Measurements from ENCODE around the gene ING3. TPM values are rescaled to one million over a fixed set of nuclear protein-coding genes. Genes with fewer than 3 reads are reported as not detected.

The ING3 gene
- total and polyA plus RNA-seq, 9 of the 15 experiments (the other 6 are each of a cell fraction or from before 2014, with no cell fraction given), result 22.8 to 233 (median 50.4) TPM

DNA sequence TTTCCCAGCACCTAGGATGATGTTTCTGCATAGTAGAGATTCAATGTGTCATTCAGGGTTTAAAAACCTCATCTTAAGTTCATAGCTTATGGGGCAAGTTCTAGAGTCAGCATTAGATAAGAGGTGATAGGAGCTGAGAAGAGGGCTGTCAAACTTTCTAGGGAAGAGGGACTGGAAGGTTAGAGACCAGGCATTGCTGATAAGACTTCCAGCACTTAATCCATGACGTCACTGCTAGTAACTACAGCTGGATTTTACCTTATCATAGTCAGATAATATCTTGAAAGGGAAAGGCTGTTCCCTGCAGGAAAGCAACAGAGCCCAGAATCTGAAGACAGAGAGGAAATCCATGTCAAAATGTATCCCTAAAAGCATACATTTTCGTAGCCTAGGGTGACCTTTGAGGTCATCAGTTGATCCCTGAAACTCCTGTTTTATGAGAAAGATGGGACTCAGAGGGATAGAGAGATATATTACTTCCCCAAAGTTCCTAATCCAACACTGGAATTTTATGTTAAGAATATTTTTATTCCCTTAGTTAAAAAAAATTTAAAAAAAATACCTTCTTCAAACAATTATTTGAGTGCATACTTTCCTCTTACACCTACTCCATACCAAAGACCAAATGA, 34.7 kb downstream of the ING3 start (continued):
- TF ChIP-seq, protein P1, sequence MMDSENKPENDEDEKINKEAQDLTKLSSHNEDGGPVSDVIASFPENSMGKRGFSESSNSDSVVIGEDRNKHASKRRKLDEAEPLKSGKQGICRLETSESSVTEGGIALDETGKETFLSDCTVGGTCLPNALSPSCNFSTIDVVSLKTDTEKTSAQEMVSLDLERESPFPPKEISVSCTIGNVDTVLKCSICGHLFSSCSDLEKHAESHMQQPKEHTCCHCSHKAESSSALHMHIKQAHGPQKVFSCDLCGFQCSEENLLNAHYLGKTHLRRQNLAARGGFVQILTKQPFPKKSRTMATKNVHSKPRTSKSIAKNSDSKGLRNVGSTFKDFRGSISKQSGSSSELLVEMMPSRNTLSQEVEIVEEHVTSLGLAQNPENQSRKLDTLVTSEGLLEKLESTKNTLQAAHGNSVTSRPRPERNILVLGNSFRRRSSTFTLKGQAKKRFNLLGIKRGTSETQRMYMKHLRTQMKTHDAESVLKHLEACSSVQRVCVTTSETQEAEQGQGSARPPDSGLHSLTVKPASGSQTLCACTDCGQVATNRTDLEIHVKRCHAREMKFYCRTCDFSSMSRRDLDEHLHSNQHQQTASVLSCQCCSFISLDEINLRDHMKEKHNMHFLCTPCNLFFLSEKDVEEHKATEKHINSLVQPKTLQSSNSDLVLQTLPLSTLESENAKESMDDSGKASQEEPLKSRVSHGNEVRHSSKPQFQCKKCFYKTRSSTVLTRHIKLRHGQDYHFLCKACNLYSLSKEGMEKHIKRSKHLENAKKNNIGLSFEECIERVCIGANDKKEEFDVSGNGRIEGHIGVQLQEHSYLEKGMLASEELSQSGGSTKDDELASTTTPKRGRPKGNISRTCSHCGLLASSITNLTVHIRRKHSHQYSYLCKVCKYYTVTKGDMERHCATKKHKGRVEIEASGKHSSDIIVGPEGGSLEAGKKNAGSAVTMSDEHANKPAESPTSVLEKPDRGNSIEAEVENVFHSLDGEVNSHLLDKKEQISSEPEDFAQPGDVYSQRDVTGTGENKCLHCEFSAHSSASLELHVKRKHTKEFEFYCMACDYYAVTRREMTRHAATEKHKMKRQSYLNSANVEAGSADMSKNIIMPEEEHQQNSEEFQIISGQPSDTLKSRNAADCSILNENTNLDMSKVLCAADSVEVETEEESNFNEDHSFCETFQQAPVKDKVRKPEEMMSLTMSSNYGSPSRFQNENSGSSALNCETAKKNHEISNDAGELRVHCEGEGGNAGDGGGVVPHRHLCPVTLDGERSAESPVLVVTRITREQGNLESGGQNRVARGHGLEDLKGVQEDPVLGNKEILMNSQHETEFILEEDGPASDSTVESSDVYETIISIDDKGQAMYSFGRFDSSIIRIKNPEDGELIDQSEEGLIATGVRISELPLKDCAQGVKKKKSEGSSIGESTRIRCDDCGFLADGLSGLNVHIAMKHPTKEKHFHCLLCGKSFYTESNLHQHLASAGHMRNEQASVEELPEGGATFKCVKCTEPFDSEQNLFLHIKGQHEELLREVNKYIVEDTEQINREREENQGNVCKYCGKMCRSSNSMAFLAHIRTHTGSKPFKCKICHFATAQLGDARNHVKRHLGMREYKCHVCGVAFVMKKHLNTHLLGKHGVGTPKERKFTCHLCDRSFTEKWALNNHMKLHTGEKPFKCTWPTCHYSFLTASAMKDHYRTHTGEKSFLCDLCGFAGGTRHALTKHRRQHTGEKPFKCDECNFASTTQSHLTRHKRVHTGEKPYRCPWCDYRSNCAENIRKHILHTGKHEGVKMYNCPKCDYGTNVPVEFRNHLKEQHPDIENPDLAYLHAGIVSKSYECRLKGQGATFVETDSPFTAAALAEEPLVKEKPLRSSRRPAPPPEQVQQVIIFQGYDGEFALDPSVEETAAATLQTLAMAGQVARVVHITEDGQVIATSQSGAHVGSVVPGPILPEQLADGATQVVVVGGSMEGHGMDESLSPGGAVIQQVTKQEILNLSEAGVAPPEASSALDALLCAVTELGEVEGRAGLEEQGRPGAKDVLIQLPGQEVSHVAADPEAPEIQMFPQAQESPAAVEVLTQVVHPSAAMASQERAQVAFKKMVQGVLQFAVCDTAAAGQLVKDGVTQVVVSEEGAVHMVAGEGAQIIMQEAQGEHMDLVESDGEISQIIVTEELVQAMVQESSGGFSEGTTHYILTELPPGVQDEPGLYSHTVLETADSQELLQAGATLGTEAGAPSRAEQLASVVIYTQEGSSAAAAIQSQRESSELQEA (IDR thresholded peaks at IDR 0.05; ENCODE audit: low read depth), result no peak
- TF ChIP-seq DEAF1 (CRISPR knock-in tag; IDR thresholded peaks at IDR 0.05), result no peak
- TF ChIP-seq ZNF41 (CRISPR knock-in tag; conservative IDR thresholded peaks at IDR 0.05), result no peak
- no peak for TF ChIP-seq ZNF740 (CRISPR knock-in tag; IDR thresholded peaks at IDR 0.05)
- no peak for TF ChIP-seq ZNF740 (tag; IDR thresholded peaks at IDR 0.05)
- peak; percentile 83; the same call in 1 of the 2 replicates for TF ChIP-seq GATAD2A (IDR thresholded peaks at IDR 0.05)
- no peak for TF ChIP-seq KDM5B (IDR thresholded peaks at IDR 0.05; ENCODE audit: insufficient replicate concordance, low read depth, low read length)
- TF ChIP-seq FOXJ3 (CRISPR knock-in tag; IDR thresholded peaks at IDR 0.05), result no peak
- no peak for TF ChIP-seq ZFPM2 (CRISPR knock-in tag; IDR thresholded peaks at IDR 0.05)
- TF ChIP-seq CHD4 (IDR thresholded peaks at IDR 0.05; ENCODE audit: insufficient read depth, insufficient replicate concordance, low read depth, low read length, poor library complexity, severe bottlenecking), result peak; percentile 21
- no peak for TF ChIP-seq CC2D1A (IDR thresholded peaks at IDR 0.05)
- TF ChIP-seq ZBTB11 (CRISPR knock-in tag; IDR thresholded peaks at IDR 0.05), result peak in 1 of 3 experiments; percentile 58; a peak in 1 of 6 replicates
- peak; percentile 61; the same call in 1 of the 2 replicates for TF ChIP-seq KHSRP (IDR thresholded peaks at IDR 0.05)
